K562 (cell line): ENCODE data around the gene ATP6V0C. TPM values are rescaled to one million over a fixed set of nuclear protein-coding genes. Genes with fewer than 3 reads are reported as not detected.

Experiments
- CBX1 ChIP-seq: sonication (generic); IDR thresholded peaks from 2 replicates; pipeline ENCODE4 v1.6.1; 2016; ENCODE audit warnings: antibody characterized with exemption, low read depth, mild to moderate bottlenecking
- DMBX1 ChIP-seq: fragments of 250-450 bp; sonication (Bioruptor Pico); IDR thresholded peaks from 2 replicates; pipeline ENCODE4 v1.8.0; 2022; ENCODE audit warnings: inconsistent platforms, mild to moderate bottlenecking, moderate library complexity, borderline replicate concordance
- E4F1 ChIP-seq: fragments of 250-450 bp; sonication (Bioruptor Pico); IDR thresholded peaks from 2 replicates; pipeline ENCODE4 v1.5.0; 2021; ENCODE audit warnings: mild to moderate bottlenecking, borderline replicate concordance
- FIP1L1 ChIP-seq: fragments of 200-400 bp; formaldehyde crosslinking; IDR thresholded peaks from 2 replicates; pipeline ENCODE4 v1.6.1; 2018; ENCODE audit warnings: mild to moderate bottlenecking, low read depth, low read length; ENCODE audit not compliant: poor library complexity, severe bottlenecking
- FUS ChIP-seq: fragments of 200-400 bp; formaldehyde crosslinking; optimal IDR thresholded peaks from 2 replicates; pipeline ENCODE3; 2017; ENCODE audit warnings: low read depth, low read length
- HBP1 ChIP-seq: fragments of 450-650 bp; formaldehyde crosslinking; IDR thresholded peaks from 2 replicates; pipeline ENCODE4 v1.4.0; 2022; ENCODE audit warnings: missing genetic modification characterization
- MAZ ChIP-seq, 2 experiments: fragments of 450-650 bp in 1 of 2; sonication (generic) in 1 of 2; formaldehyde crosslinking; IDR thresholded peaks in 1 of 2; conservative IDR thresholded peaks in 1 of 2; 2 replicates each; pipeline versions ENCODE4 v1.4.0 to v1.5.0; 2020; ENCODE audit warnings: mild to moderate bottlenecking in 1 of 2, missing genetic modification reagents in 1 of 2
- MXI1 ChIP-seq: IDR thresholded peaks from 2 replicates; pipeline ENCODE4 v1.6.1; 2011; ENCODE audit warnings: low read depth, mild to moderate bottlenecking, improper control_type of control experiment, low read length
- NR2F6 ChIP-seq: fragments of 450-650 bp; formaldehyde crosslinking; IDR thresholded peaks from 2 replicates; pipeline ENCODE4 v1.4.0; 2020; ENCODE audit warnings: mild to moderate bottlenecking
- PHF8 ChIP-seq: fragments of 200-600 bp; sonication (generic); IDR thresholded peaks from 2 replicates; pipeline ENCODE4 v1.6.1; 2012; ENCODE audit warnings: mixed run types, mild to moderate bottlenecking, inconsistent platforms, low read length, moderate library complexity, borderline replicate concordance
- PKNOX1 ChIP-seq: fragments of 450-650 bp; IDR thresholded peaks from 2 replicates; pipeline ENCODE4 v1.6.1; 2016
- POLR2AphosphoS5 ChIP-seq: IDR thresholded peaks from 2 replicates; pipeline ENCODE4 v1.6.1; 2011; ENCODE audit warnings: mild to moderate bottlenecking, low read depth, low read length, moderate library complexity; ENCODE audit not compliant: control insufficient read depth, insufficient read depth
- POLR3A ChIP-seq: IDR thresholded peaks from 2 replicates; pipeline ENCODE4 v1.6.1; 2011; ENCODE audit warnings: borderline replicate concordance, mild to moderate bottlenecking, moderate library complexity; ENCODE audit not compliant: insufficient read length, insufficient read depth; ENCODE audit errors: extremely low read depth
- RAD51 ChIP-seq: fragments of 450-650 bp; IDR thresholded peaks from 2 replicates; pipeline ENCODE4 v1.7.1; 2016; ENCODE audit warnings: low read depth, mild to moderate bottlenecking, borderline replicate concordance
- RBFOX2 ChIP-seq: fragments of 200-400 bp; formaldehyde crosslinking; IDR thresholded peaks from 2 replicates; pipeline ENCODE4 v1.6.1; 2017; ENCODE audit warnings: low read depth, mild to moderate bottlenecking, low read length, moderate library complexity
- TCF7 ChIP-seq: sonication (generic); IDR thresholded peaks from 2 replicates; pipeline ENCODE4 v1.6.1; 2016; ENCODE audit warnings: antibody characterized with exemption, borderline replicate concordance
- ZBTB33 ChIP-seq: sonication (generic); formaldehyde crosslinking; IDR thresholded peaks from 2 replicates; pipeline ENCODE4 v1.8.1; 2023; ENCODE audit warnings: mild to moderate bottlenecking, missing genetic modification reagents
- ZFX ChIP-seq: sonication (generic); formaldehyde crosslinking; IDR thresholded peaks from 2 replicates; pipeline ENCODE4 v1.8.0; 2022; ENCODE audit warnings: mild to moderate bottlenecking, missing genetic modification reagents, moderate library complexity
- ZSCAN29 ChIP-seq: fragments of 450-650 bp; IDR thresholded peaks from 2 replicates; pipeline ENCODE4 v1.6.1; 2017
- polyA plus RNA-seq, 8 experiments: library from polyadenylated mRNA; depleted of rRNA in 4 of 8; stranded (reverse) in 5 of 8; unstranded in 3 of 8; fragments of >200 nt; fragmentation: Nextera tagmentation in 2 of 8; fragmentation: Illumina TruSeq in 1 of 8; extraction: Ambion mirVana in 2 of 8; extraction: Trizol in 1 of 8; gene quantifications; 2 replicates each; pipeline versions ENCODE4 v1.2.1 to v1.2.3, GENCODE V29; 2011 to 2014; ENCODE audit warnings: inconsistent platforms in 1 of 8, missing spikeins in 1 of 8
- total RNA-seq, 7 experiments: library from RNA; depleted of rRNA in 6 of 7; stranded (reverse); fragments of >200 nt in 6 of 7; fragmentation: Illumina TruSeq in 2 of 7; extraction: Trizol in 2 of 7; gene quantifications; 2 replicates each; pipeline versions ENCODE4 v1.2.1 to v1.2.3, GENCODE V29; 2011 to 2021; ENCODE audit warnings: low replicate concordance in 1 of 7

ATP6V0C gene
- total and polyA plus RNA-seq, 9 of the 15 experiments (the other 6 are each of a cell fraction or from before 2014, with no cell fraction given) = 2.9 to 228 (median 22.7) TPM

GRCh38 chr16:2531696-2532493 is 18.1 kb downstream of the ATP6V0C start (continued):
- TF ChIP-seq POLR3A (no peak), ZSCAN29 (no peak), MAZ (CRISPR knock-in tag; conservative IDR thresholded peaks at IDR 0.05 in 1 of 2, IDR thresholded peaks at IDR 0.05 in 1 of 2) (peak in 1 of 2 experiments; percentile 62; a peak in 2 of 4 replicates), E4F1 (no peak), CBX1 (peak; percentile 52; the same call in 1 of the 2 replicates), ZBTB33 (peak; percentile 76), HBP1 (CRISPR knock-in tag) (0 out of 2 replicates have a peak, but pooled peaks have one; percentile 8), PHF8 (peak; percentile 54; the same call in 1 of the 2 replicates), RAD51 (peak; percentile 48; the same call in 1 of the 2 replicates), DMBX1 (CRISPR knock-in tag) (no peak), NR2F6 (CRISPR knock-in tag) (no peak), FUS (peak; percentile 41), ZFX (CRISPR knock-in tag) (peak; percentile 83), POLR2AphosphoS5 (0 out of 2 replicates have a peak, but pooled peaks have one; percentile 40), PKNOX1 (peak; percentile 35; the same call in 1 of the 2 replicates), FIP1L1 (peak; percentile 81), MXI1 (peak; percentile 48), TCF7 (no peak), RBFOX2 (peak; percentile 75)
